ENCODE data around the gene TMEM201.

DNA sequence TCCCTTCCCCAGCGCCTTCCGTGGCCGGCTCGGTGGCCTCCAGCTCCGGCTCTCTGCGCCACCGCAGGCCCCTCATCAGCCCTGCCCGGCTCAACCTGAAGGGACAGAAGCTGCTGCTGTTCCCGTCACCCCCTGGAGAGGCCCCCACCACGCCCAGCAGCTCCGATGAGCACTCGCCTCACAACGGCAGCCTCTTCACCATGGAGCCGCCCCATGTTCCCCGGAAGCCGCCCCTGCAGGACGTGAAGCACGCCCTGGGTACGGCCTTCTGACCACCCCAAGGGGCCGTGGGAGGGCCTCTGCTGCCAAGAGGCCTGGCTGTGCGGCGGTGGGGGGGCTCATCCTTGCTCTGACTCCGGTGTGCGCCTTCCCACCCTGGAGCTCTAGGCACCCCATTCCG, 21.8 kb downstream of the TMEM201 start:
- TF ChIP-seq CTCF (IDR thresholded peaks at IDR 0.05; ENCODE audit: low read length): no peak
- TF ChIP-seq EZH2 (optimal IDR thresholded peaks at IDR 0.05; ENCODE audit: low read depth, low read length): no peak

All from MM.1S (cell line).